Muscle layer of duodenum (tissue), 2 donors: ENCODE measurements around the gene SIK2.

Source experiments
- H3K27ac ChIP-seq: one replicate; pipeline ENCODE4 v1.7.0; 2013; ENCODE audit warnings: mild to moderate bottlenecking, low read length
- H3K27me3 ChIP-seq: one replicate; pipeline ENCODE4 v1.7.0; 2013; ENCODE audit warnings: low read depth, mild to moderate bottlenecking, control low read depth, low read length
- H3K36me3 ChIP-seq, 2 donors: one replicate each; pipeline ENCODE4 v1.7.0; 2013; ENCODE audit warnings: low read length in 2 of 2, control low read depth in 1 of 2, mild to moderate bottlenecking in 1 of 2; ENCODE audit not compliant: insufficient read depth in 2 of 2, control insufficient read depth in 1 of 2
- H3K4me1 ChIP-seq, 2 donors: one replicate each; pipeline ENCODE4 v1.7.0; 2013; ENCODE audit warnings: low read length in 2 of 2, mild to moderate bottlenecking in 2 of 2, control low read depth in 1 of 2, moderate library complexity in 1 of 2; ENCODE audit not compliant: insufficient read depth in 2 of 2, control insufficient read depth in 1 of 2
- H3K4me3 ChIP-seq, 2 donors: one replicate each; pipeline ENCODE4 v1.7.0; 2013; ENCODE audit warnings: low read length in 2 of 2, low read depth in 1 of 2, mild to moderate bottlenecking in 1 of 2
- H3K9me3 ChIP-seq, 2 donors: one replicate each; pipeline ENCODE4 v1.7.0; 2013; ENCODE audit warnings: low read length in 2 of 2, control low read depth in 1 of 2, mild to moderate bottlenecking in 1 of 2; ENCODE audit not compliant: control insufficient read depth in 1 of 2
- donor health status: healthy.

The SIK2 gene

DNA sequence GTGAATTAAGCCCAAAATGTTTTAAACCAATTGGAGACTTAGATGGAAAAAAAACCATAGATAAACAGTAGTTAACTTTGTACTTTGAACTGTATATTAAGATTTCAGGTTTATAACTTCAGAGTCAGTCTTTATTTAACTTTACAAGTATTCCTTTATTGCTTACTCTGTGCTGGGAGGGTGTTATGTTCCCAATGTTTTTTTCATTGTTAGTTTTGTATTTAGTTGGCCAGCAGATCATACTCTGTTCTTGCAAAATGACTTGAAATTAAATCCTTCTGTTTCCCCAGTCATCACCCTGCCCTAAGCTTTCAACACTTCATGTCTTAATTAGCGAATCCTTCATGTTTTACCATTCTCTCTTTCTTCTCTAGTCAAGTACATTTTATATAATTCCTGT lies 25.3 kb downstream of the SIK2 start:
- H3K4me3 ChIP-seq, result no peak overlapping the region
- H3K36me3 ChIP-seq, result peaks cover 12 to 13% of the 10 kb centered on the region in 2 donors
- no peaks in the 10 kb centered on the region for H3K27me3 ChIP-seq
- H3K9me3 ChIP-seq, result no peaks in the 10 kb centered on the region
- no peak overlapping the region for H3K27ac ChIP-seq
- peaks cover 4 to 7% of the 10 kb centered on the region in 2 donors for H3K4me1 ChIP-seq

DNA sequence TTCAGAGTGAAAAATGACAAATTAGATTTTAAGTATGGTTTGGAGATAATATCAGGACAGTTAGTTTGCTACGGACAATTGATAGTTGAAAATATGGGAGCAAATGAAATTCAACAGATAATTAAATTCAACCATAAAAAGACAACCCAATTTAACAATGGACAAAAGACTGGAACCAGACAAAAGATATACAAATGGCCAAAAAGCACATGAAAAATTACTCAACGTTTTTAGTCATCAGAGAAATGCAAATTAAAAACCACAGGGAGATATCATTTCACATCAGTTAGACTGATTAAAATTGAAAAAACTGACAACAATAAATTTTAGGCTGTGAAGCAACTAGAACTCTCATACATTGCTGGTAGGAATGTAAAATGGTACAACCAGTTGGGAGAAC lies 27.2 kb downstream of the SIK2 start:
- Histone ChIP-seq H3K4me3 (no peak overlapping the region), H3K9me3 (no peaks in the 10 kb centered on the region), H3K36me3 (peaks cover 0 to 3% of the 10 kb centered on the region in 2 donors), H3K27ac (no peak overlapping the region), H3K27me3 (no peaks in the 10 kb centered on the region), H3K4me1 (peaks cover 4 to 21% of the 10 kb centered on the region in 2 donors)

DNA sequence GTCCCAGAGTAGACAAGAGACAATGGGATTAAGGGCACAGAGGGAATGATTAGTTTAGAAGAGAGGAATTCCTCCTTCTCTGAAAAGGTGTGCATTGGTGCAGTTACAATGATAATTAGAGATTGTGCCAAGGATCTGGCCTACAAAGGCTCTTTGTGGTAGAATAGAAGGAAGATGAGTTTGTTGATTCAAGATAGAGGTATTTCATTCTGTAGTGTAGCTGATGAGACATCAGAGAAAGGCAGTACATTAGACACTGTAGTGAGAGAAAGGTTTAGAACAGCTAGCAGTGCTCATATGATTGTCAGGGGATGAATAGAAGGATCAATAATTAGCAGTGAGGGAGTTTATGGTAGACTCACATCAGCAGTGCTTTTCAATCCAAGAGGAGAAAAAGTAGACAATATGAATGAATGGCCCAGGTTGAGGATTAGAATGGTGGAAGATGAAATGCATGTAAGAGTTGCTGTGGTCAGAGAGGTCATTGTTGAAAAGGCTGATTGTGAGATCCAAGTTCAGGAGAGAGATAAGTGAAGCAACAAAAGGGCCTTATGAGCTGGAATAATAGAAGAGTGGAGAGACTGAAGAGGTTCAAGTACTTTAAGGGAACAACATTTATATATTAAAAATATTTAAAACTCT lies 28.9 kb downstream of the SIK2 start:
- Histone ChIP-seq H3K4me3 (no peak overlapping the region), H3K36me3 (no peaks in the 10 kb centered on the region), H3K4me1 (peaks cover 6 to 28% of the 10 kb centered on the region in 2 donors), H3K27ac (no peak overlapping the region), H3K27me3 (no peaks in the 10 kb centered on the region), H3K9me3 (no peaks in the 10 kb centered on the region)

DNA sequence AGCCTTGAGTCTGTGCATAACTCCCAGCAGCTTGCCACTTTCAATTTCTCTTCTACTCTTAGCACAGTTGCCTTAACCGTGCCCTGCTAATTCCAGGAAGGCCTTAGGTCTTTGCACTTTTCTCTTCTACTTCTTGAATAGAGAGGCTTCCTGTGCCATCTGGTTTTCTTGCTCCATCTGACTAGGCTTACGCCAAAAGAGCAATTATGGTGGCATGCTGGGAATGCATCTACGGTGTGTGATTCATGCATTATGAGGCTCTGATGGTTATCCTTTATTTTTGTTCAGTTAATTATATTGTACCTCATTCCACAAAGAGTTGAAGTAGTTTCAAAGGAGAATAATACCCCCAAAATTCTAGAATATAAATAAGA lies 29.4 kb downstream of the SIK2 start:
- H3K27ac ChIP-seq, result no peak overlapping the region
- H3K4me1 ChIP-seq, result peaks cover 6 to 33% of the 10 kb centered on the region in 2 donors
- H3K27me3 ChIP-seq, result no peaks in the 10 kb centered on the region
- no peaks in the 10 kb centered on the region for H3K36me3 ChIP-seq
- no peaks in the 10 kb centered on the region for H3K9me3 ChIP-seq
- no peak overlapping the region for H3K4me3 ChIP-seq

DNA sequence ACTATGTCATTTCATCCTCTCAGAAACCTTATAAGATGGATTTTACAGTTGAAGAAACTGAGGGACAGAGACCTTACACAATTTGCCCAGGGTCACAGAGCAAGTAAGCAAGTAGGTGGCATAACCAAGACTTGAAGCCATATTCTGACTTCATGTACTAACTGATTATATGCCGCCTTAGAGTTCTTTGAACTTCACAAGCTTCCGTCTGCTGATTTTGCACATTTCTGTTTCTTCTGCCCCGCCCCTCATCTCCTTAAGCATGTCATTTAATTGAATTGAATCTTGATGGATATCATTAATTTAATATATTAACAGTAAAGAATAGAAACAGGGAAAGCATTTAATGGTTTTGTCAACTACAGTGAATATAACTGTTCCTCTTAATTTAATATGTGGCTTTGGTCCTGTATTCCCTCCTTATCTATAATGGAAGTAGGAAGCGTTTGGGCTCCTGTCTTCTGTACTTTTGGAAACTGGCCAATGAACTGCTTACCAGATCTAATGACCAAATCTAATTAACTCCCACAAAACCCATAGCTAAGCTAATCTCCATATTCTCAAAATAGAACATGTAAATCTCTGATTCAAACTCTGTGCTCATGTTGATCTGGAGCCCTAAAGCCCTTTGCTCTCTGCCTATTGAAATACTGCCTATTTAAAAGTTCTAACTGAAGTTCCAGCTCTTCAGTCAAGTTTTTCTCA lies 30.4 kb downstream of the SIK2 start:
- no peak overlapping the region for H3K4me3 ChIP-seq
- H3K4me1 ChIP-seq, result peaks cover 6 to 34% of the 10 kb centered on the region in 2 donors
- H3K9me3 ChIP-seq, result no peaks in the 10 kb centered on the region
- no peaks in the 10 kb centered on the region for H3K27me3 ChIP-seq
- H3K36me3 ChIP-seq, result no peaks in the 10 kb centered on the region
- no peak overlapping the region for H3K27ac ChIP-seq

DNA sequence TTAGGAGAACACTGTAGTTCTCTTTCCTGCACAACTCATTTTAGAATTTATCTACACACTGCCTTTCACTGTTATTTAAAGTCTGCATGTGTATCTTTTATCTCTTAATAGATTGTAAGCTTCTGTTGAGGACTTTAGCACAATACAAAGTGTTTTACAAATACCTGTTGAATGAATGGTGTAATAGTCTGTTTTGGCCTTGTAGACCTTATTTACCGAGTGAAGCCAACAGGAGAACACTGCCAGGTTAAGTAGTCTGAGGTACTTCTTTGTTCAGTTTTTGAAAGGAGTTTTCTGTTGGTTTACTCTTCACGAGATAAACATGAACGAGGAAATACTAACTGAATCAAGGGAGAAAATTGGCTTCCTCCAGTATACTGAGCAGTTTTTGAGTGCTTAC lies 31.0 kb downstream of the SIK2 start:
- Histone ChIP-seq H3K27ac (no peak overlapping the region), H3K36me3 (peaks cover 0 to 5% of the 10 kb centered on the region in 2 donors), H3K4me1 (peaks cover 6 to 34% of the 10 kb centered on the region in 2 donors), H3K27me3 (no peaks in the 10 kb centered on the region), H3K9me3 (no peaks in the 10 kb centered on the region), H3K4me3 (no peak overlapping the region)

DNA sequence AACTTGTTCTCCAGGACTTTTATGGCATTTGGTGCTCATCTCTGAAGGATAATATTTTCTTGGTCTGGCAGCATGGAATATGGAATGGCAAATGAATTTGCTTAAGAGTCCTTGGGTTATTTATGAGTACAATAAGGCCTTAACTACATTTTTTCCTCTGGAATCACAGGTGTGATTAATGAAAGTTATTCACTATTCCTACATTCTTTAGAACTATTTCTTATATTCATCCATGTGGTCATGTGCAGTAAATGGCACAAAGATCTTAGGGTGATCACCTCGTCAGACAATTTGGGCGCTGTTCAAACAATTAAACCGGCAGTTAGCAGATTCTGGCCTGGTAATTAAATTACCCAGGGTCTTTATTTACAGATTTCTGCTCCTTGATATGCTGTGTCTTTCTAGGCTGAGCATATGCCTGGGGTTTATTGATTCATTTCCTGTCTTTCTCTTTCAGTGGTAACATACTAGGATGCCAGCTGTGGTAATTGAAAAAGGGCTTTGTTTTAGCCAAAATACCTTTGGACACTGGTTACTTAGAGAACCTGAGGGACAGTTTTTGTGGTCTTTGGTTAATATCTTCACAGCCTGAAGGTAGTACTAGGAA lies 31.6 kb downstream of the SIK2 start:
- H3K36me3 ChIP-seq, result peaks cover 0 to 6% of the 10 kb centered on the region in 2 donors
- H3K27ac ChIP-seq, result peak overlapping the region; percentile 7
- no peaks in the 10 kb centered on the region for H3K9me3 ChIP-seq
- peaks cover 6 to 30% of the 10 kb centered on the region in 2 donors for H3K4me1 ChIP-seq
- no peak overlapping the region for H3K4me3 ChIP-seq
- no peaks in the 10 kb centered on the region for H3K27me3 ChIP-seq

DNA sequence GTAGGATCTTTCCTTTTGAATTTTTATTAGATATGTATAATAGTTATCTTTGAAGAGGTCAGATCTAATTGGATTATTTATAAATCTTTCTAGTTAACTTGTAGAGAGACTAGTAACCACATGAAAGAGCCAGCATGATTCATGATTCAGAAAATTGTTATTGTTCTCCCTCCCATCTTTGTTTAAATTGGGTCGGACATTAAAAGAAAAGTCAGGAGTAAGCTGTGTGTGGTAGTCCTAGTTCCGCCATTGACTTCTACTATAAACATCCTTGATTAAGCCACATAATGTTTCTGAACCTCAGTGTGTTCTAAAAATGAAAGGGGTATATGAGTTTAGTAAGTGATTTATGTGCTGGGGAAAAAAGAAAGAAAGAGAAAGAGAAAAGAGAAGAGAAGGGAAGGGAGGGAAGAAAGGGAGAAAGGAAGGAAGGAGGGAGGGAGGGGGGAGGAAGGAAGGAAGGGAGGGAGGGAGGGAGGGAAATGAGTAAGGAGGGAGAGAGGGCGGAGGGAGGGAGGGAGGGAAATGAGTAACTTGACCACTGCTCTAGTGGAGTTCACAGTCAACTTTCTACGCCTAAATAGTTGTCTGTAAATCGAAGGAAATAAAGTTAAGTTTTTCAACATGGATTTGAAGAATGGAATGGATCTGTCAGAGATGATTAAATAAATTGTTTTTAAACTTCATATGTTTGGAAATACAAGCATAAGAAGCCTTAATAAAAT lies 32.9 kb downstream of the SIK2 start:
- Histone ChIP-seq H3K27ac (peak overlapping the region; percentile 68), H3K36me3 (peaks cover 0 to 6% of the 10 kb centered on the region in 2 donors), H3K27me3 (no peaks in the 10 kb centered on the region), H3K9me3 (no peaks in the 10 kb centered on the region), H3K4me3 (no peak overlapping the region), H3K4me1 (peaks cover 6 to 30% of the 10 kb centered on the region in 2 donors)

DNA sequence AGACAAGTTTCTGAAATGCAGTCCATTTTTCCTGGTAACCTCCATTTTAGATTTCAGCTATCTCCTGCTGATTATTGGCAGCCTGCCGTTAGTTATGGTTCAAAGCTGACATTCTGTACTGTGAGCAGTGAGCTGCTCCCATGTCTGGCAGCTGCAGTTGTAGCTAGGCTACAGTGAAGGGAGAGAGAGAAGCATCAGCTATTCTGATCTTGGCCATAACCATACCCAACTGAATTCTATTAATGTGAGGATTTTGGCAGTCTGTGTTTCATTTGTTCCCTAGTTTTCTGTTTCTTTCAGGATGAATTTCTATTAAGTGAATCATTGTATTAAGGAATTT lies 33.4 kb downstream of the SIK2 start:
- Histone ChIP-seq H3K9me3 (no peaks in the 10 kb centered on the region), H3K27me3 (no peaks in the 10 kb centered on the region), H3K4me1 (peaks cover 6 to 30% of the 10 kb centered on the region in 2 donors), H3K4me3 (no peak overlapping the region), H3K36me3 (peaks cover 0 to 6% of the 10 kb centered on the region in 2 donors), H3K27ac (peak overlapping the region; percentile 68)

DNA sequence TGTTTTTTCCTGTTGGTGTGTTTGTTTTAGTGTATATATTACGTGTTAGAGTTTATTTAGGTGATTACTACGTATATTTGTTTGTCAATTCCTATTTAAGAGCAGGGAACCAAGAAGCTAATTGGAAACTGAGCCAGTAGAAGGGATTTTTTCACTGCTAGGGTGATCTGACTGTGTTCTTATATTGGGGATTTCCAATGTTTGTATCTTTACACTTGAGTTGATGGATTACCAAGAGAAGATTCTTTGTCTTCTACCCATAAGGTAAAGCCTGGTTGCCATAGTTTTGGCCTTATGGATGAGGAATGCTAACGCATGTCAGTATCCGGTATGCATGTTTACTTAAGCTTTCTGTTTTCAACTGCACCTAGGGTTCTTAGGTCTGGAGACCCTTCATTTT lies 35.6 kb downstream of the SIK2 start:
- Histone ChIP-seq H3K4me3 (no peak overlapping the region), H3K27ac (no peak overlapping the region), H3K36me3 (peaks cover 0 to 18% of the 10 kb centered on the region in 2 donors), H3K4me1 (peaks cover 3 to 24% of the 10 kb centered on the region in 2 donors), H3K9me3 (no peaks in the 10 kb centered on the region), H3K27me3 (no peaks in the 10 kb centered on the region)

DNA sequence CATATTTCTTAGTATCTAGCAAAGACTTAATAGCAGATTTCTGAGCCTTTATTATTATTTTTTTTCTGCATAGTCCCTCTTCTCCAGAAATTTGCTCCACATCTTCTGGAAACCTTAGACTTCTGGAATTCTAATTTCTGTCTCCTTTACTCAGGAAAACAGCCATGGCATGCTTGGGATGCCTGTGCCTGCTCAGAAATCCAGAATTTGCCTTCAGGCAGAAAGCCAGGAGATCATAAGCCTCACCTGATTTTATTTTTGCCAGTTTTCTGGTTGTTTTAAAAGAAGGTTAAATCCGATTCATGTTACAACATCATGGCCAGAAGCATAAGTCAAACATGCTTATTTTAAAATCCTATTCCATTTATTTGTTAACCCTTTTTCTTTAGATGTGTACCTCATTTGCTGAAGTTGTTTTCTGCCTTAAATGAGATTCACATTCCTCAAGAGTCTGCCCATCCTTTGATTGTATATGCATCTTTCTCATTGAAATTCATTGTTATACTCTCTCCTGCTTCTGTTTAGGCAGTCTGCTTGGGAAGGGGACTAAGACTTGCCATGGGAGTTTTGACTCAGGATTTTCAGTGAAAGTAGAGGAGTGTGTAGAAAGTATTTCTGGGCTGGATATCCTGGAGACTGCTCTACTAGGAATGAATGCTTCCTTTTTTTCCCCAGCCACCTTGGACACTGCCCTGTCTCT lies 37.1 kb downstream of the SIK2 start:
- Histone ChIP-seq H3K36me3 (peaks cover 0 to 18% of the 10 kb centered on the region in 2 donors), H3K27me3 (no peaks in the 10 kb centered on the region), H3K27ac (no peak overlapping the region), H3K4me1 (peaks cover 3 to 13% of the 10 kb centered on the region in 2 donors), H3K9me3 (no peaks in the 10 kb centered on the region), H3K4me3 (no peak overlapping the region)
